Medulla oblongata (tissue), 1 donor: ENCODE measurements around the gene CCL19.
"Not testable (repeated sequence)": the region's sequence is repeated elsewhere in the genome, so short reads cannot be mapped to it uniquely, and the experiment has no call there.

Experiments used
- DNase-seq: peaks from one replicate; pipeline ENCODE4 v3.0.0-alpha.2; 2015; ENCODE audit errors: extremely low spot score

CCL19 gene

DNA sequence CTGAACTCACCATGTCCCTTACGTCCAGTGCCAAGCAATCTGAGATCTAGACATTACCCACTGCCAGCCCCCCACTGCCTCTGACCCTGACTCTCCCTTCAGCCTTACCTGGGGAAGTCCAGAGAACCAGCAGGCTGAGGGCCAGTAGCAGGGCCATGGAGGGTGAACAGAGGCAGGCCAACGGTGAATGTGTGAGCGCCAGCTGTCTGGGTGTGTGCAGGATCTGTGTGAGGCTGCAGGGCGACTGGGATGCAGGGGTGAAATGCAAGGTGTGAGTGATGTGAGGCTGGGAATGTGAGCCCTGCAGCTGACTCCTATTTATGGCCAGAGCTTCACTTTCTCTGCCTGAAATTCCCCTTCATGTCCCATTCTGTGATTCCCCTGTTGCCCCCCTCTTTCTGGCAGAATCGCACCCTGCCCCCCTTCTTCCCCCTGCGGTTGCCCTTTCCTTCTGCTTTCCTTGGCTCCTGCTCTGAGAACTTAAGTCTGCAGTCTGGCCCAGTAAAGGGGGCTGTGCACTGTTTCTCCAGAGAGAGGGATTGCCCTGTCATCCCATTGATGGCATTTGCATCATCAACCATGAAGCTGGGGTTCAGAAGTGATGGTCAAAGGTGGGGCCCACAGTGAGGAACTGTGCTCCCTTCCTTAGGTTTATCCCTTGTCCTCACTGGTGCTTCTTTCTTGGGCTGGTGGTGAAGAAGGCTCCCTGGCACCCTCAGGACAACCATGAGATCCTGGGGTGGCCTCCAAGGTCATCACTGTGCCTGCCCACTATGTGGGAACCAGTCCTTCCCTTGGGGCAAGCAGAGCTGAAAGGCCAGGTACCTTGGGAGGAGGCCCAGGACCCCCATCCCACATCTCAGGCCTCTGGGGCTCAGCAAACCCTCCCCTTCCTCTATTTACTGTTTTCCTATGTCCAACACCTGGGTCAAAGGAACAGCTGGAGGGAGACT is at the start of gene CCL19:
CCL19 (minus strand) TSS at position 294 of the 953 bp plus-strand sequence; CDS start at position 157, 137 bp downstream.
- peak; percentile 30 for DNase-seq

DNA sequence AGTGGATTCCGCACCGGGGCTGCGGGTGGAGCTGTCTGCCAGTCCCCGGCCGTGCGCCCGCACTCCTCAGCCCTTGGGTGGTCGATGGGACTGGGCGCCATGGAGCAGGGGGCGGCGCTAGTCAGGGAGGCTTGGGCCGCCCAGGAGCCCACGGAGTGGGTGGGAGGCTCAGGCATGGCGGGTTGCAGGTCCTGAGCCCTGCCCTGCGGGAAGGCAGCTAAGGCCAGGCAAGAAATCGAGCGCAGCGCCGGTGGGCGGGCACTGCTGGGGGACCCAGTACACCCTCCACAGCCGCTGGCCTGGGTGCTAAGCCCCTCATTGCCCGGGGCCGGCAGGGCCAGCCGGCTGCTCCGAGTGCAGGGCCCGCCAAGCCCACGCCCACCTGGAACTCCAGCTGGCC is 49.1 kb upstream of the CCL19 start:
- DNase-seq = not testable (repeated sequence)

DNA sequence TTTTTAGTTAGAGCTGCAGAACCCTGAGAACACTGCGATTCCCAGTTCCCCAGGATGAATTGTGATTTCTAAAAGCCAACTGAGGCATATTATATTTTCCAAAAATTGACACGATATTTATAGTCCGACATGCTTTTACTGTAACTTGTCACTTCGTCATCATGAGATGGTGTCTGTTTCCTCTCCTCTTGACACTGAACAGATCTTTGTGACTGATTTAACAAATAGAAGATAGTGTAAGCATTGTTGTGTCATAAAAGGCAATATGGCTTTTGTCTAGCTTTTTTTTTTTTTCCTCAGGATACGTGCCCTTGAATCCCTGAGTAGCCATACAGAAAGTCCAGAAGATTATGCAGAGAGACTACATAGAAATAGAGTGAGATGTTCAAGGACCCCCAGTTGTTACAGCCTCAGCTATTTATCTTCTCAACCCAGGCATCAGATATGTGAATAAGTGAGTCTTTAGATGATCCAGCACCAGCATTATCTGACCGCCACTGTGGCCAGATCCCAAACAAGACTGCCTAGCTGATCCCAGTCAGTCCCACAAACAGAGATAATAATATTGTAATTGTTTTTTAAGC is 46.7 kb upstream of the CCL19 start:
- DNase-seq = no peak

DNA sequence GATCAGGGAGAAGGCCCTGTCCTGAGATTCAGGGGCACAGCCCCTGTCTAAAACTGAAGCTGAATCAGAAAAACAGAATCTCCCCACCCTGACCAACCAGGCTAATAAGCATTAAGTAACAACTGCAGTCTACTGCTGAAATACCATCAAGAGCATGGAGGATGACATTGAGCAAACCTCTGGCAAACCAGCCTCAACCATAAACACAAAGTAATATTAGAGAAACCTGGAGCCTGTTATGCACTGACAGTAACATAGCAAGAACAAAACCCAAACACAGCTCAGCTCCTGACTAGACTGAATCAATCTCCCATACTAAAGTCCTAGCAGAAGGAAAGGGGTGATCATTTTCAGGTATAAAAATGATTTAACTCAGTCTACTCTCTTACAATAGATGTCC is 43.6 kb upstream of the CCL19 start:
- no peak for DNase-seq

DNA sequence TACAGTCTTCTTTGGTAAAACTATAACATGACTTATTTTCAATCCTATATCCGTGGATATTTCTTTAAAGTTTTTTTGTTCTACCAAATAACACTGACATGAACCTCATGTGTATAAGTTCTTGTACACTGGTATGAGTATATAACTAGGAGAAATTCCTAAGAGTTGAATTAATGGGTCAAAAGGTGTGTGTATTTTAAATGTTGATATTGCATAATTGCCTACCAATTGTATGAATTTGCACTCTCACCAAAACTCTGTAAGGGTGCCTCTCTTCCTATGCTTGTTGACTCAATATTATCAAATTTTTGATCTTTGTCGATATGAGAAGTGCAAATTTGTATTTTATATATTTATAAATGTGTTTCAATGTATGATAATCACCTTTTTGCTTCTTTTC is 41.8 kb upstream of the CCL19 start:
- no peak for DNase-seq

DNA sequence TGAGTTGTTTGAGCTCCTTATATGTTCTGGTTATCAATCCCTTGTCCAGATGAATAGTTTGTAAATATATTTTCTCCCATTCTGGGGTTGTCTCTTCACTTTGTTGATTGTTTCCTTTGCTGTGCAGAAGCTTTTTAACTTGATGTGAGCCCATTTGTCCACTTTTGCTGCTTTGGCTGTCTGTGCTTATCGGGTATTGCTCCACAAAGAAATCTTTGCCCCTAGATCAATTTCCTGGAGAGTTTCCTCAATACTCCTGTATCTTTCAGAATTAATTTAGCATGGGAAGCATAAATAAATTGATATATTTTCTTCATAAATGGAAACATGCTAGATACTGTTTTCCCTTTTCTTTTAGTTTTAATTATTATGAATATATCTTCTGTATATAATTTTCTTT is 41.4 kb upstream of the CCL19 start:
- no peak for DNase-seq

DNA sequence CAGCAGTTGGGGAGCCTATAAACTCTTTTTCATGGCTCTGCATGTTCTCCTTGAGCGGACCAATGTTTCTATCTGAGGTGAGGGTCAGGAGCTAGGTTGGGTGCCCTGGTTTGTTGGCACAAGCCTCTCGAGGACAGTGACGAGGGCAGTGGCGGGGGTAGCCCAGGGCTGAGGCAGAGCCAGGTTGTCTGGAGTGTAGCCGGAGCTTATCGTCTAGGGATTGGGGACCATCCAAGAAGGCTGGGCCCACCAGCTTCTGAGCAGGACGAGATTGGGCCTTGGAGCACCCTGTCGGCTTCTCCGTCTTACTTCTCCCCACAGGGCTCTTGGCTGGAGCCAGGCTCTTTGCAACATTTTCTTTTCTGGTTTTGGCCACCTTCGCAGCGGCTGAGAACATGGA is 32.1 kb upstream of the CCL19 start:
- no peak for DNase-seq

DNA sequence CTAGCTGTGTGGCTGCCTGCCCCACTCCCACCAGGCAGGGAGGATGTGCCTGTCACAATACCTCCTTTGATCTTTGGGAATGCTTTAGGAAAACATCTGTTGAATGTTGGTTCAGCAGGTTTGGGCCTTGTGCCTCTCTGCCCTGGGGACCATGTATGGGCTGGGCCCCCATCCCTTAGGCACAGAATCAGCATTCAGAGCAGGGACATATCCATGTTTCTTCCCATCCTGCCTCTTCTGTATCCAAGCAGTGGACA is 28.6 kb upstream of the CCL19 start:
- DNase-seq = not testable (repeated sequence)

DNA sequence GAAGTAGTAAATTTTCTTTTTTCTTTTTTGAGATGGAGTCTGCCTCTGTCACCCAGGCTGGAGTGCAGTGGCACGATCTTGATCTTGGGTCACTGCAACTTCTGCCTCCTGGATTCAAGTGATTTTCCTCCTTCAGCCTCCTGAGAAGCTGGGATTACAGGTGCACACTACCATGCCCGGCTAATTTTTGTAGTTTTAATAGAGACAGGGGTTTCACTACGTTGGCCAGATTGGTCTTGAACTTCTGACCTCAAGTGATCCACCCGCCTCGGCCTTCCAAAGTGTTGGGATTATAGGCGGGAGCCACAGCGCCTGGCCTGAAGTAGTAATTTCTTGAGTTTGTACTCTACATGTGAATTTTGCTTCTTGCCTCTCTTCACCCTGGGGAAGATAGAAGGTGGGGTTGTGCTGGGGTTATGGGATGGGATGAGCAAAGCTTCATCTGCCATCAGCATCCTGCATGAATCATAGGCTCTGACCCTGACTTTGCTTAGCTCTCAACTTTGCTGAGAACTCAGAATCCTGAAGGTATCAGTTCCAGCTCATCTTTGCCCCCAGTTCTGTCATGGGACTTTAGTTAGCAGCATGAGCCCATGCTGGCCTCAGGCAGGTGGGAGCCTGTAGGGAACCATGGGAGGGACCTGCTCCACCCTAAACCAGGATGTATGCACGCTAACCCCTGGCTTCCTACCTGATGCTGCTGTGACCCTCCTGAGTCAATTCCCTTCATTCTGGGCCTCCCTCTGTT is 28.1 kb upstream of the CCL19 start:
- no peak for DNase-seq

DNA sequence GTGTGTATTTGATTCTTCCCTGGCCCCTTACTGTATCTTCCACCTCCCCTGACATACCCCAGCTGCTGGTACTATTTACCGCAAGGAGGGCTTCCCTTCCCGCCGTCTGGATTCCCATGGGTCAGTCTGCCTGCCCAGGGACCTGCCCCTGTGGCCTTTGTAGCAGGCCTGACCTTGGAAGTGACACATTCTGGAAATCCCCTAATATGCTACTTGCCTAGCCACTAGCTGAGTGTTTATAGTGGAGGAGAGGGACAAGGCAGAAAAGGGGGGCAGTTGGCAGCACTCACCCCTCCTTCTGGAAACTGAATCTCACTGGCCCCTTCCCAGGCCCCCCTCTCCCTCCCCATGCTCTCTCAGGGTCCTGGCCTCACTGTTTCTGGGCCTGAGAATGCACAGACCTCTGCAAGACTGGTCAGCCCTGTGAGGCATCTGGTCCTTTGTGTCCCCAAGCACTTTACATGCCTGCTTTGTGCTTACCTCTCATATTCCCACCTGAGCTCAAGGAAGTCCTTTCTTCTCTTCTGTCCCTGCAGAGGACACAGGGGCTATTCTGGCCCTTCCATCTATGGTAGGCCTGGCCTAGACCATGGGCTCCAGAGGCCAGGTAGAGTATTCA is 27.0 kb upstream of the CCL19 start:
- no peak for DNase-seq

DNA sequence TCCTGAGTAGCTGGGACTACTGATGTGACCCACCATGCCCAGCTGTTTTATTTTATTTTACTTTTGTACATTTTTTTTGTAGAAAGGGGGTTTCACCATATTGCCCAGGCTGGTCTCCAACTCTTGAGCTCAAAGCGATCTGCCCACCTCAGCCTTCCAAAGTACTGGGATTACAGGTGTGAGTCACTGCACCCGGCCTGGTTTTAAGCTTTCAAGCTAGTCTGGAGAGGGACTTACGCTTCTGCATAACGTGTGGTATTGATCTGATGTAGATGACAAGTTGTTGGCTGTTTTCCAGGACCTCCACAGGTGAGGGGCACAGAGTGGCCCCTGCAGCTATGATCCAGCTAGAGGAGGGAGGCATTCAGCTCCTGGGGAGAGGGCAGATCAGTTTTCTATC is 25.6 kb upstream of the CCL19 start:
- no peak for DNase-seq

DNA sequence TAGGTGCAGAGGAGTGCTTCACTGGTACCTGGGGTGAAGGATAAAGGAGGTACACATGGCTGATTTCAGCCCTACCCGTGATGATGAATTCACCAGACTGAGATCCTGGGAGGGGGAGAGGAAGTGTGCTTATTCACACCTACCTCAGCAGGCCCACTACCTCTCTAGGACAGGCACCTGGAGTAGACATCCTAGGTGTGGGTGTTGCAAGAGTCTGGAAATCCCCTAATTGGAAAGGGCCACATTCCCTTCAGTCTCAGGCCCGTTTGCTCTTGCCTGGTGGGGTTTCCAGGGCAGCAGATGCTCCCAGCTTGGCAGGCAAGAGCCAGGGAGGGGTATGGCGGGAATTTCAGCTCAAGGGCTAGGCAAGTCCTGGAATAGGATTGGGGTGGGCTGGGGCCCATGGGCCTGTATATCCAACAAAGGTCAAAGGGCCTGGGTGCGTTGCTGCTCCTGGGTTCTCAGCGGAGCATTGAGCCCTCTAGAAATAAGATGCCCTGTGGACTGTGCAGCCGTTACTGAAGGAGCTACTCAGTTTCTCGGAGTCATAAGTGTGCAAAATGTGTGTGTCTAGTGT is 24.7 kb upstream of the CCL19 start:
- DNase-seq = no peak

DNA sequence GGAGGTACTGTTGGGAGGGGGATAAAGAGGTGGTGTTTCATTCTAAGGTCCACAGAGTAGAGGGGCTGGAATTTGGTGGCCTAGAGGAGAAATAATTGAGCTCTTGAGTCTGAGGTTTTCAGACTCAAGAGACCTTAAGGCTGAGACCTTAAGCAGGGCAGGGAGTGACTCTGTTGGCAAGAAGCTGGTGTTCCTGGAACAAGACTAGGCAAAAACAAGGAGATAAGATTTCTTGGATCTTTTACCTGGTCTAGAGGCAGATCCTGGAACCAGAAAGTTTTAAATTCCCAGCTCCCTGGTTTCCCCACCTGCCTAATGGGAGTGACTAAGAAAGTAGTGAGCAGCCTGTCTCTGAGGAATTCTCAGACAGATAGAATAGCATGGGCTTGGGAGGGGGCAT is 22.9 kb upstream of the CCL19 start:
- DNase-seq = no peak

DNA sequence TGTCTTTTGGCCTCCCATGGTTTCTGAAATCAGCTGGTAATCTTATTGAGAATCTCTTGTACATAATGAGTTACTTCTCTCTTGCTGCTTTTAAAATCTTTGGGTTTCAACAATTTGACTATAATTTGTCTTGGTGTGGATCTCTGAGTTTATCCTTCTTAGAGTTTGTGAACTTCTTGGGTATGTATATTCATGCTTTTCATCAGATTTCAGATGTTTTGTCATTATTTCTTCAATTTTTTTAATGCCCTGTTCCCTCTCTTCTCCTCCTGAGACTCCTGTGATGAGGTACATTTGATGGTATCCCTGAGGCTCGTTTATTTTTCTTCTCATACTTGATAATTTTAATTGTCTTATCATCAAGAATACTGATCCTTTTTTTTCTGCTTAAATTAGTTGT is 21.1 kb upstream of the CCL19 start:
- DNase-seq = no peak

DNA sequence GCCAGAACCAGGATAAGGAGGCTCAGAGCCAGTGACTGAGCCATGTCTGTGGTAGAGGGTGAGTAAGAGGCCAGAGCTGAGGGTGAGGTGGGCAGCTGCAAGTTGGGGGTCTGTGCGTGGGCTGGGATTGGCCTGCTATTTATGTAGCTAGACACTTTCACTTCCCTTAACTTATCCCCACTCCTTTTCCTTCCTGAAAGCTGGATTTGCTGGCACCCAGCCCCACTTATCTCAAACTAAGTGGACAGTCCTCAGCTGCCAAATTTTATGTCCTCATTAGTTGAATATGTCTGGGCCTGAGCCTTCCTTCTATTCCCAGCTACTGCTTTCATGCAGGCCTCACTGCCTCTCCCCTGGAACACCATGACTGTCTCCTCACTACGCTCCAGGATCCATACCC is 18.9 kb upstream of the CCL19 start, which contains the start of gene CCL21:
CCL21 (minus strand) TSS at position 114 of the 400 bp plus-strand sequence; CDS start at position 44, 70 bp downstream.
- no peak for DNase-seq

DNA sequence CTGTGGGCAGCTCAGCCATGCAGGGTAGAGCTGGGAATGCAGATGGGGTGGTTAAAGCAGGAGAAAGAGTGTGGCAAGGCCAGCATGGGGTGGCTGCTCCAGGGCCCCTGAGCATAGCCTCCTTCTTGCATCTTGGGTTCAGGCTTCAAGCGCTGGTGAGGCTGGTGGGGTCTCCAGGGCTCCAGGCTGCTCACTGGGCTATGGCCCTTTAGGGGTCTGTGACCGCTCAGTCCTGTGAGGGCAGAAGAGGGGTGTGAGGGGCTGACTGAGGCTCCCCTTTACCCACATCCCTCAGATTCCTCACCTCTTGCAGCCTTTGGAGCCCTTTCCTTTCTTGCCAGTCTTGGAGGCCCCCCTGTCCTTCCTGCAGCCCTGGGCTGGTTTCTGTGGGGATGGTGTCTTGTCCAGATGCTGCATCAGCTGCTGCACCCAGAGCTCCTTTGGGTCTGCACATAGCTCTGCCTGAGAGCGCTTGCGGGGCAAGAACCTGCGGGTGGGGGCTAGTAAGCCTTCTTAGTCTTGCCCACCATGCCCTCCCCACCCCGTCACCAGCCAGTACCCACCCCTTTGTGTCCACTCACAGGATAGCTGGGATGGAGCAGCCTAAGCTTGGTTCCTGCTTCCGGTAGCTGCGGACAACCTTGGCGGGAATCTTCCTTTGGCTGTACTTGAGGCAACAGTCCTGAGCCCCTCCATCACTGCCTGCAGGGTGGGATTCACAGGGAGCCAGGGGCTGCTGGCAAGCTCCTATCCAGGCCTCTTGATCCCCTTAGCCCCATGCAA is 18.3 kb upstream of the CCL19 start:
- no peak for DNase-seq

DNA sequence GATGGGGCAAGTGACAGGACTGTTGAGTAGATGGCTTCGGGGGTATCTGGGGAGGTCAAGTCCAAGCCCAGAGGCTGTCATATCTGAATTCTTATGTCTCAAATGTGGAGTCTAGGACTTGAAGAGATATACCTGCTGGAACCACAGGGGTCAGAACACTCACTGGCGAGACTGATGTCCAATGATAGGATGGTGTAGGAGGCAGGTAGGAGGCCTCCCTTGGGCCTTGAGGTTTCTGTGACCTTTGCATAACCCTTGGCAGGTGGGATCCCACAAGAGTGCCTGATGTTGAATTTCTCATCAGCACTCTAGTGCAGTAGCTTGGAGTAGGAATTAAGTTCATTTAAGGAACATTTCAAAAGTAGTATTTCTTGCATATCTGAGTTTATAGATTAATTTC is 16.1 kb upstream of the CCL19 start:
- DNase-seq = no peak

DNA sequence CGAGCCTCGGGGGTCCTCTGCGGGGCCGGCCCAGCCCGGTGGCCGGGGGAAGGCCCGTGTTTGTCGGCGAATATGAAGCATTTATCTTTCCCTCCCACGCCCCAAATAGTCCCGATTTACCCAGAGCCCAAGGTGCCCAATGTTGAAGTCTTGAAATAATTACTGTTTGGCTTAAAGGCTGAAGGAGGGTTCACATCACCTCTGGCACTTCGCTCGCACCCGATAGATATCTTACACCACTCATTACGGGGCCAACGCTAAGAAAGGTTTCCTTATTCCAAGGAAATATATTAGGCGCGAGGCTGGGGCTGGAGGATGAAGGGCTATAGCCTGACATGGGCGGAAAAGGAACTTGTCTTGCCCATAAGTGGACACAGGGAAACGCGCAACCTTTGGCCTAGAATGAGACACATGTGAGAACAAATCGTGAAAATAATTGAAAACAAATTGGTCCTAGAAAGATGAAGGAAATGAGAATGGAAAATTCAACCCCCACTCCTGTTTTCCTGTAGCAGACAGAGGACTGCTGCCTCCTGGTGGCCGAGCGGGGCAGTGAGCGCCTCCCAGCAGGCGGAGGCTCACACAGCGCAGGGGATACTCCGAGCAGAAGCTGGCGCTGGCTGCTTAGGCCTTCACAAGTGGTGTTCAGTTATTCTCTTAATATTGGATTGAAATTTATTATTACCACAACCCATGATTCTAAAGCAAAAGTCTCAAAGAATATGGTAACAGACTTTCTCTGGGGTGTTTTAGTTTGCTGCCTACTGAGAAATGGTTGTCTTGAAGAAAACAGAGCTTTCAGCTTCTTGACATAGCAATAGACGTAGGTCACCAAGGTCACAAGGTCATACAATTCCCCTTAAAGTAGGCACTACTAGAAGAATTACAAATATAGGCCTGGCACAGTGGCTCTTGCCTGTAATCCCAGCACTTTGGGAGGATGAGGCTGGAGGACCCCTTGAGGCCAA is 11.0 kb upstream of the CCL19 start:
- peak; percentile 85 for DNase-seq

DNA sequence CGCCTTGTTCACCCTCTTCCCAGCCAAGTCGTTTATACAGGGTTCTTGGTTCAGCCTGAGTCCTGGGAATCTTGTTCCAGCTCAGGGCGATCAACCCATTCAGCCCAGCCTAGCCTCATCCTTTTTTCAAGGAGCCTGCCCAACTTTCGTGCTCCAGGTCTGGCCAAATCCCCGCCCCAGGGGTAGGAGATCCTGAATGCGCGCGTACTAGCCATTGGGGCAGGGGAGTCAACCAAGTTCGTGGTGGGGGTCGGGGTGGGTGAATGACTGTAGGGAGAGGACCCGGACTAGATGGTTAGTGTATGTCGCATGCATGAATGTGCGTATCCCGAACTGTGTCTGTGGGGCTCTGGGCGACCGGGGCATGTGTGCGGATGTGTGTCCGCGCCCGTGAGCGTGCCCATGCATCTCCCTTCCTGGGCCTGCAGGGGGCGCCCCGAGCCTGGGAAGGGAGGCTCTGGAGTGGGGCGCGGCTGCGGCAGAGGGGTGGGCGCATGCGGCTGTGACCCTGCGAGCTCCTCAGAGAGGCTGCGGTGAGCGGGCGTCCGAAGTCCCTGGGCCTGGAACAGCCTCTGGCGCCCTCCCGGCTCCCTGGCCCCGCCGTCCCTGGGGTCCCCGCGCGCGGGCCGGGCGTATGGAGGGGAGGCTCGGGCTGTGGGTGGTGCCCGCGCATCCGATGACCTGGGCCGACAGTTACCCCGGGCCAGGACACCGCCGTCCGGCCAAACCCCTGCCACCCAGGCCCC is 10.1 kb upstream of the CCL19 start:
- peak; percentile 80 for DNase-seq
